Measurements from ENCODE around the gene SCN3B.

The SCN3B gene

DNA sequence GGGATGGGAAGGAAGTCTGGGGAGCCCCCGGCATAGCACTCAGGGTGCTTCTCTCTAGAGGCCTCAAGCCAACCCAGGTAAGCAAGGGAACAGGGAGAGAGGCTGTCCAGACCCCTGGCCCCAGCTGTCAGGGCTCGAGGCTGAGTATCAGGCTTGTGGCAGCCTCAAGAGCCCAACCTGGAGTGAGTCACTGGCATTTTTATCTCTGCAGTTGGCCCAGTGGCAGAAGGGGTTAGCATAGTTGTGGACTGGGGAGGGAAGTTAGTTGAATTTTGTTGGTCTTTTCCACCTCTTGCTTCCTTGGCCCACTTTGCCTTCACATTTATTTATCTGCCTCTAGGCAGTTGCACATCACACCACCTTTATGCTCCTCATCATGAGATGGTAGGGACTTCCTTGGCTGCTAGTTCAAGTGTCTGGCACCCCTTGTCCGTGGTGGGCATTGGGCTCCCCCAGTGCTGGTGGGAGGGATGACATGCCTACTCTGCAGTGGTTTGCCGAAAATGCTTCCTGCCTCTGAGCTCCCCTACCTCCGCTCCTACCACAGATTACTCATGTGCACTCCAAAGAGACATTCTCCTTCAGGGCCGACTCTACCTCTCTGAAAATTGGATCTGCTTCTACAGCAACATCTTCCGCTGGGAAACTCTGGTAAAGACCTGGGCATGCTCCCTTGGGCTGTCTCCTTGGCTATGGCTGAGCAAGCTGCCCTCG, 60.1 kb downstream of the SCN3B start:
- no peak for DNase-seq

DNA sequence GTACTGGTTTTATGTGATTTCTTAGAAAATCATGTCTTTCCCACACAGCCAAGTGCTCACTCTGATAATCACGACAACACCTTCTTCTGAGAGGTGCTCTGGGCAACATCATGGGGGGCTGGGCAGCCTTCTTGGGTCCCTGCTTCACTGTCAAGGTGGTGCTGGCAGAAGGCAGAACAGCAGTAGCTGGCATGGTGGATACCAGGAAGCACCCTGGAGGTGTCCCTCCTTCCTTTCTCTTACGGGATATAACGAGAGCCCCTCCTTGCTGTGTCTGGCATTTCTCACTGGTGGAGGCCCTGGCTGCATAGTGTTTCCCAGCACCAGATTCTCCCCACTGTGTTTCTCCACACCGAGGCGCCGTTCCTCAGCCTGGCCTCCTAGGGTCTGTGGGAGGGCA, 60.9 kb downstream of the SCN3B start:
- no peak for DNase-seq

DNA sequence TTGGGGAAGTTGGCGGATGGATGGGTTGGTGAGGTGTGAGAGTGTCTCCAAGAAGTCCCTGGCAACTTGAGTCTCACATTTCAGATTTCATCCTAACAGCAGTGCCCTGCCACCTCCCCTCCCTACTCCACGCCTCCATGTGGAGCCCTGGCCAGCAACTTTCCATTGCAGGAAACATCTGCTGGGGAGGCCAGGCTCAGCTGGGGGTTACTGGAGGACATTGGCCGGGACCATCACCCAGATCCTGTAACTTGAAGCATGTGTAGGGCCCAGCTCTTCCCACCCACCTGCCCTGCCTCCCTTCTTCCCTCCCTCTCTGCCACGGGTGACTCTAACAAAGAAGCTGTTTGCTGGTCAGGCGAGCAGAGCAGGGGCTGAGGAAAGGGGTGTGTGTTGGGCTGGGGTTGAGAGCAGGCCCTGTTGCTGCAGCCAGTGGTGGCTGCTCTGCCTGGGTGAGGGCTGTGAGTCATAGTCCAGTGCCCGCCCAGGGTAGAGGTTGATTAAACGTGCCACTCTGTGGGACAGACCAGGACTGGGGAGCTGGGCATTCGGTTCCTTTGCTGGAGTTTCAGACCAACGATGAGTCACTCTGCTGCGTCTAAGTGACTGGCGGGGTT, 64.0 kb downstream of the SCN3B start:
- DNase-seq, result no peak

DNA sequence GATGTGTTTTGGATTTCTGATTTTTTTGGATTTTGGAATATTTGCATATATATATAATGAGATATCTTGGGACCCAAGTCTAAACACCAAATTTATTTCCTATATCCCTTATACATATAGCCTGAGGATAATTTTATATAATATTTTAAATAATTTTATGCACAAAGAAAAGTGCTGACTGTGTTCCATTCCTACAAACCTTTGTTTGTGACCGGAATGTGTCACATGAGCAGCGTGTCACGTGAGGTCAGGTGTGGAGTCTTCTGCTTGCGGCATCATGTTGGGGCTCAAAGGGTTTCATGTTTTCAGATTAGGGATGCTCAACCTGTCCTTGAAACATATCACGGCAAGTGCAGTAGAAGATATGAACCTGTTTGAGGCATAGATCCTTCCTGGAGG, 65.6 kb downstream of the SCN3B start:
- no peak for DNase-seq

DNA sequence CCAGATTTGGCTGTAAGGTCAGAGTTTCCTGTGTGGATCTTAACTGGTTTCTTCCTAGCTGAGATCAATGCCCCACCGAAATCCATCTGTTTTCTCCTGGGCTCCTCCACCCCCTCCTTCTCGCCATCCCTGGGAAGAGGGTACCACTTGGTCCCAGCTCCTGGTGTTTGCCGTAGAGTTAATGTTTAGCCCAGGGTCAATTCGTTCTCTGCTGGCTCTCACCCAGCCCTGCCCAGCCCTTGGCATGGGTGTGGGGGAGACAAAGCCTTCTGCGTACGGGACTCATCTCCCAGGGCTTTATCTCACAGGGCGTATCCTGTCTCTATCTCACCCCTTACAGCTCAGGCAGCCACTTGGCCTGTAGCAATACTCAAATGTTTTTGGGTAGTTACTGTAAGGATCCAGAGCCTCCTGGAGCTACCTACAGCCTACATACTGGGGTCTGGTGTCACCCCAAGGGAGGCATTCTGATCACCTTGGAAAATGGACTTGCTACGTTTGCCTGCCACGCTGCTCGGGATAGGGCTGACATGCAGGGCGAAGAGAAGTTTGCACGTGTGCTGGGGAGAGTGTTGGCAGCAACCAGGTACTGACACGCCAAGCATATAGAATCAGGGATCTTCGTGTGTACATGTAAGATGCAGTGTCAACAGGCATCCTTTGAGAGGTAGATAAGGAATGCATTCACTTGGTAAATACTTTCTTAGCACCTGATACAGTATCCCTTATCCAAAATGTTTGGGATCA, 66.1 kb downstream of the SCN3B start:
- no peak for DNase-seq

DNA sequence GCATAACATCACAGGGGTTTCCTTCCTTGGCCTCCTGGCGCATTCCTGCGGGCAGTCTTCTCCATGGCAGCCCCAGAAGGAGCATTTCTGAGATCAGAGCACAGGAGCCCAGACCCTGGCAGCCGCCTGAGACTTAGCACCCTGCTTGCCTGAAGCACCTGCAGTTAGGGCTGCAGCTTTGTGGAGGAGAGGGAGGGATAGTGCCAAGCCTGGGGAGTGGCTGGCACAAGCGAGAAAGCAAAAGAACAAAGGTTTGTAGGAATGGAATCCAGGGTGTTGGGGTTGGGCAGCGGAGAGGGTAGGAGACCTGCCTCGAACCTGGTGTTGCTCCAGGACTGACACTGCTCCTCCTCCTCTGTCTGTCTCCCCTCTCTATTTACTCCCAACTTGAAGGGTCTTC, 66.9 kb downstream of the SCN3B start:
- no peak for DNase-seq

DNA sequence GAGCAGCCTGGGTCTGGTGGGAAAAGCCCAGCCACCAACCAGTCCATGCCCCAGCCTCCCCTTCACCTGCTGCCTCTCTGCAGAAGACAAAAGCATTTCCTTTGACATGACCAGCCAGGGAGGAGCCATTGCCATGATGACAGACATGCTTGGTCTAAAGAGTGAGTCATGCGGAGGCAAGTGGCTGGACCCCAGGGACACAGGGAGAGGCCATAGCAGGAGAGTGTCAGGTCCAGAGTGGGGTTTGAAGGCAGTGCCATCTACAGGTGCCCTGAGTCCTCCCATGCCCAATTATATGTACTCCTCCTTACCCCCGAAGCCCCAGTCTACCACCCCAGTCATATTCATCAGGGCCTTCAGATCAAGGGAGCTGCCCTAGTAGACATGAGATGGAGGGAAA, 67.4 kb downstream of the SCN3B start:
- no peak for DNase-seq

DNA sequence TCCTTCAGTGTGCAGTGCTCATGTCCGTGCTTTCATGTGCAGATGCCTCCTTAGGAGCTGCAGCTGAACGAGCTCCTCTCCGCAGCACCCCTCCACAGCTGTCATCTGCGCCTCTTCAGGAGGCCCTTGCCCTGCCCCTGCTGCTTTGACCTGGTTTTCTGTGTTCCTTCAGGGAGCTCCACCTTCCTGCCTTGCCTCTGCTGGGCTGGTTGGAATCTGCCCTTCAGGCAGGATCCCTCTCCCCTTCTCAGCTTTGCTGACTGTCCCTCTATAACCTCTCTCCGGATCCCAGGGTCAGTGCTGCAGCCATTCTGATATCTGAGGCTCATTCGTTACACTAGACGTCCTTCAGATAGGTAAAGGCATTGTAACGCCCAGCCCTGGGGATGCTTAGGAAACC, 67.9 kb downstream of the SCN3B start:
- no peak for DNase-seq

DNA sequence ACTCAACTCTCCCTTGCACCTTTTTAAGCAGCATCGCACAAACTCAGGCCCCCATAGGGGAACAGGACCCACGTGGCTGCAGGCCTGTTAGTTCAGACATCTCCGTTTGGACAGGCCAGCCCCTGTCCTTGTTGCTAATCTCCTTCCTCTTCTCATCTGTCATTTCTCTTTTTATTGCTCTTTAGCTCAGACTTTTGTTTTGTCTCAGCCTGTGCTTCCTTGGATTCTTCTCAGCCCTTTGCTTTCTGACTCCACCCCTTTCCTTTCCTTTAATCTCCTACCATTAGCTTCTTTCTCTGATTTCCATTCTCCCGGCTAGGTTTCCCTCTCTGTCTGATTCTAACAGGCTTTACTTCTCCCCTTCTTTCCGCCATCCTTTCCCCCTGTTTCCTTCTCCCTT, 68.7 kb downstream of the SCN3B start:
- no peak for DNase-seq

DNA sequence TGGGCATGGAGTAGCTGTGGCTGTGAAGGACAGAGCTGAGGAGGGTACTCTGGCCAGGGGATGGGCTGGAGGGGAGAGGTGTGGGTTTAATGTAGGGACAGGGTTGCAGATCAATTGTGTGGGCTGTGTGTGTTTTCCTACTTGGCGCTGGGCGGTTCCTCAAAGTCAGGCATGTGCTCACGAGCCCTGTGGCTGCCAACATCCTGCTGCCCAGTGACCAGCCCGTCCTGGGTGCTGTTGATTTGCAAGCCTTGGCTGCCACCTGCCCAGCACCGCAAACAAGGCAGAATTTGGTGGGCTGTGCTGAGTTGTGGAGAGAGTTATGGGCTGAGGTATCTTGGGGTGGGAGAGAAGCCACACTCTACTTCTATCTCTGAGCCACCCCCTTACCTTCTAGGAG, 69.2 kb downstream of the SCN3B start:
- DNase-seq, result no peak

DNA sequence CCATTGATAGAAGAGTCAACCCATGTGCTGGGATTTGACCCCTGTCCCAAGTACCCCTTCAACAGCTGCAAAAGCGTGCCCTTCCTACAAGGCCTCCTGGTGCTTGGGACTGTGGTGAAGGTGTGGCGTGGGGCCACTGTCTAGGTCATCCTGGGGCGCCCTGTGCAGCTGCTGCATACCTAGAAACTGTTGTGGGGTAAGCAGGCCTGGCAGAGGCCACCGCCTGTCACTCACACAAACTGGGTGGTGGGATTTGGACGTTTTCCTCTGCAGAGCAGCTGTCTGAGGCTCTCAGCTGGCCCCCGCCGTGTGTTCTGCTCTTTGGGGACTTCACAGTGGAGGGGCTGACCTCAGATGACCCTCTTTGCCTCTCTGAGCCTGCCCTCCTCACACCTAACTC, 69.7 kb downstream of the SCN3B start:
- DNase-seq, result no peak

DNA sequence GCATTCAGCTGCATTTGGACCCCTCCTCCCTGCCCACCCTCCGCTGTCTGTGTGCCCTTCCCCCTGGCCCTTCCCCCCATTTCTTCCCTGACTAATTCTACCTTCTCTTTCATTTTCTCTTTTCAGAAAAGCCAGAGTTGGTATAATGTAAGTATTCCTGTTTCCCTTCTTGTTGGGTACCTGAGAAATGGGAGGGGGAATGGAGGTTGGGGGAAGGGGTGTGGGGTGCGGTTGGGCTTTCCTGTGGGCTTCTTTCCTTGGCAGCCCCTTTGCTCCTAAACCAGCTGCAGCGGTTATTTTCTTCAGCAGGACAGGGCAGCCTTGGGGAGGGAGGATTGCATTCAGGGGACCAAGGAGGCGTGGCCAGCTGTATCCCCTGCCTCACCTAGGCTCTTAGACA, 70.2 kb downstream of the SCN3B start:
- no peak for DNase-seq

DNA sequence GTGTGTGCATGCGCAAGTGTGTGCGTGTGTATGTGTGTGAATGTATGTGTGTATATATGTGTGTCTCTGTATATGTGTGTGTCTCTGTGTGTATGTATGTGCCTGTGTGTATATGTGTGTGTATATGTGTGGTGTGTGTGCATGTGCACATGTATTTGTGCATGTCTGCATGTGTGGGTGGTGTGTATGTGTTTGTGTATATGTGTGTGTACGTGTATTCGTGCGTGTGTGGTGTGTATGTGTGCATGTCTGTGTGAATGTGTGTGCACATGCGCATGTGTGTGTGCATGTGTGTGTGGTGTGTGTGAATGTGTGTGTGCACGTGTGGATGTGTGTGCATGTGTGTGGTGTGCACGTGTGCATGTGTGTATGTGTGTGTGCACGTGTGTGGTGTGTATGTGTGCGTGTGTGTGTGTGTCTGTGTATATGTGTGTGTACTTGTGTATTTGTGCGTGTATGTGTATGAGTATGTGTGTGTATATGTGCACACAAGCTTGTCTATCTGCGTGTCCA, 71.4 kb downstream of the SCN3B start:
- no peak for DNase-seq

DNA sequence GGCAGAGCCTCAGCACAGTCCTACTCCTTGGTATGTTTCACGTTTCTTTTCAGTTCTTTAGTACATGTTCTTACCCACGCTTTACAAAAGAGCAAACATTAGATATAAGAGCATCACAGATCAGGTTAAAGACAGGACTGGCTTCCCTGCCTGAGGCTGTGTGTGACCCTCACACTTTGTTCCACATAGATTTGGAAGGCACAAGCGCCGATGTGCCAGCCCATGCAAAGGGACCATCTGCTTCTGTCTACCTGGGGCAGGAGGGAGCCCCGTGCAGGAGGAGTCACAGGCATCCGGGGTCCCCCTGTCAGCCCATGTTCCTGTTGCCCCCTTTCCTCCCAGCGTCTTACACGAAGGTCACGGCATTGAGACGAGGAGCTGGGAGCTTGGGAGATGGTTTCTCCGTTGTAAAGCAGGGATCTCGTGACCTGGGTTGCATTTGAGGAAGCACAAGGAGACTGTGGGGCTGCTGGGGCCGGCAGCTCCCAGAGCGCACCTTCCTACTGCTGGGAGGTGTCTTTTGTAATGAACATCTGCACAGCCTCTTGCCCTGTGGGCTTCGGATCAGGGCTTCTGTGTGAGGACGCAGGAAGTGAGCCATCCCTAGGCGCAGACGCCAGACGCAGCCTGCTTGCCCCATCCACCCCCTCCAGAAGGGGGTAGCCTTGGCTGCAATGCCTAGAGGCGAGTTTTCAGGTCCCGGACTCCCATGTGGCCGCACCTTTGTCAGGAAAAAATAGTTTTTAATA, 72.6 kb downstream of the SCN3B start:
- no peak for DNase-seq

DNA sequence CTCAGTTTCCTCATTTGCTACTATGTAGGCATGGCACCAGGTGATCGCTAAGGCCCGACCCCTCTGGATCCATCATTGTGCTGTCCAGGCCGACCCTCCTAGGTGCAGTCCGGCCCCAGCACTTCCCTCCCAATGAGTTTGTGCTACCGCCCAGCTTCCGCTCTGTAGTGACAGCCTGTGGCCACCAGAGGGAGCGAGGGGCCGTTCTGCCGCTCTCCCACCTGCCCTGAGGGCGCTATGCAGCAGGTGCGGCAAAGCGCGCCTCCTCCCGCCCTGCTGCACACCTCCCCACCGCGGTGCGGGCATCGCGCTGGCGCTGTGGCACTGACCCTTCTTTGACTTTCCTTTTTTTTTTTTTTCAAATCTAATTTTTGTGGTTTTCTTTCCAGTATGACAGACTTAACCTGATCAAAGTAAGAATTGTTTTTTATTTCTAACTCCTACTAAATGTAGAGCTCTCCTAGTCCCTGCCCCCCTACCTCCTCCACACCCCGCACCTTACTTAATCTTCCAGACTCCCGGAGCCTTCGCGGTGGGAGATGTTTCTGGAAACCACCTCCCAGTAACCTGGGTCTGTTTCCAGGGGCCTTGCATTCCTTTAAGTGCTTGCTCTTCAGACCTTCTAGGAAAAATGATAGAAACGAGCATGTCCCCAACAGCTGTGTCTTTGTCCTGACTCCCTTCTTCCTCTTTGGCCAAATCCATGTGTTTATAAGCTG, 73.7 kb downstream of the SCN3B start:
- peak; percentile 86 to 90 for DNase-seq

DNA sequence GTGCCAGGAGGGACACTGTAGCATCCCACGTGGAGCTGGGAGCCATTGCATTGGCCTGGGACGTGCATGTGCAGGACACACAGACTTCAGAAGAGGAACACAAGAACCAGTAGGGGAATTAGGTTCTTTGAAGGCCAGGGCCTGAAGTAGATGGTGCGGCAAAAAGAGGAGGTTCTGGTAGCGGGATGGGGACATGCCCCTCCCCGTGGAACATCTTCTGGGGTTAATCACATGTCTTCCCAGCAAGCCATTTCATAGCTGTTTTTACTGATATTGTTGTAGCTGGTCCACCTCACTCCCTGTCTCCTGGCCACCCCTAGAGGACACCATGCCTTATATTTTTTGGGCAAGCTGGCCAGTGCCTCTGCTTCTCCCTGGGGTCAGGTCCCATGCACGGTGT, 74.3 kb downstream of the SCN3B start:
- no peak for DNase-seq

DNA sequence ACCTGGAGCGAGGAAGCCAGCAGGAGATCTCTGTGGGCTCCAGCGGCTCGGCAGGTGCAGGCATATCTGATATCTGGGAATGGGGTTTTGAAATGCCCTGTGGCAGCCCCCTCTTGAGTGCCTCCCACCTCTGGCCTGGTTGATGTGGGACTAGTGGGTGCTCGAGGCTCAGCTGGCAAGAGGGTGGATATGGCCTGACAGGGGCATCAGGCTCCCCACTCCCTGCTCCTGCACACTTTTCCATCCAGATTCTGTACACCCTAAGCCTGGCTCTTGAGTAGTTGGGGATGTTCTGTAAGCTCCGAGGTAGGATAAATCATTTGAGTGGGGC, 75.0 kb downstream of the SCN3B start:
- no peak for DNase-seq

Measured in NCI-H2081 (cell line).